ENCODE results near the gene IFRD1.
A peak's percentile ranks its signal among the peaks of the same experiment; 100 is the strongest.

Gene IFRD1

DNA sequence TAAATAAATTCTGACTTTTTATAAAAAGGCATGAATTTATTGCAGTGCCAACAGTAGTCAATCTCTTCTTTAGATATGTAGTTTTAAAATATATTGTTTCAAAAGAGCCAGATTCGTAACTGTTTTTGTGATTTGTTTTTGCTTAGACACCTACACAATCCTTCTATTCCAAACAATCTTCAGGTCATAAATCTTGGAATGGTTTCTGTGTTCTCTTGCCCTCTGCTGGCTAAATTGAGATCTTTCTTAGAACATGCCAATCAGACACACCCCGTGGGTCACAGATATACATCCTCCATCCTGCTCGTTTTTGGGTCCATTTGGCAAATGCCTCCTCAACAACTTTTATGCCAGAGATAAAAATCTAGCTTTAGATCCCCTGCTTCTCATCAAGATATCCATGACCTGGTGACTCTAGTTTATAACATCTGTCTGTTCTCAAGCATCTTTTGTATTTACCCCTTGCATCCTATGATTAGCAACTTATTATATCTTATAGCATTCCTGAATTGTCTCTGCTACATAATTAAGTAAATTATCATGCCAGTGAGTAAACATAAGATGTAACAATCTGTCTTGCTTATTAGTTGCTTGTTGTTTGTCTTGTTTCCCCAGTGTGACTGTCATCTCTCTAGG, 35.3 kb upstream of the IFRD1 start:
- TF ChIP-seq OSR1 (CRISPR knock-in tag; IDR thresholded peaks at IDR 0.05), result no peak
- TF ChIP-seq ISL1 (CRISPR knock-in tag; IDR thresholded peaks at IDR 0.05), result no peak
- TF ChIP-seq ZFP30 (CRISPR knock-in tag; IDR thresholded peaks at IDR 0.05), result no peak
- no peak for TF ChIP-seq ZFP3 (CRISPR knock-in tag; IDR thresholded peaks at IDR 0.05)
- no peak for TF ChIP-seq ZNF70 (CRISPR knock-in tag; IDR thresholded peaks at IDR 0.05)
- no peak for TF ChIP-seq ESRRG (CRISPR knock-in tag; IDR thresholded peaks at IDR 0.05)
- TF ChIP-seq, protein P1, sequence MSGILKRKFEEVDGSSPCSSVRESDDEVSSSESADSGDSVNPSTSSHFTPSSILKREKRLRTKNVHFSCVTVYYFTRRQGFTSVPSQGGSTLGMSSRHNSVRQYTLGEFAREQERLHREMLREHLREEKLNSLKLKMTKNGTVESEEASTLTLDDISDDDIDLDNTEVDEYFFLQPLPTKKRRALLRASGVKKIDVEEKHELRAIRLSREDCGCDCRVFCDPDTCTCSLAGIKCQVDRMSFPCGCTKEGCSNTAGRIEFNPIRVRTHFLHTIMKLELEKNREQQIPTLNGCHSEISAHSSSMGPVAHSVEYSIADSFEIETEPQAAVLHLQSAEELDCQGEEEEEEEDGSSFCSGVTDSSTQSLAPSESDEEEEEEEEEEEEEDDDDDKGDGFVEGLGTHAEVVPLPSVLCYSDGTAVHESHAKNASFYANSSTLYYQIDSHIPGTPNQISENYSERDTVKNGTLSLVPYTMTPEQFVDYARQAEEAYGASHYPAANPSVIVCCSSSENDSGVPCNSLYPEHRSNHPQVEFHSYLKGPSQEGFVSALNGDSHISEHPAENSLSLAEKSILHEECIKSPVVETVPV (CRISPR knock-in tag; IDR thresholded peaks at IDR 0.05), result no peak
- TF ChIP-seq ZNF565 (CRISPR knock-in tag; conservative IDR thresholded peaks at IDR 0.05; ENCODE audit: low read depth), result no peak
- TF ChIP-seq, protein P2, sequence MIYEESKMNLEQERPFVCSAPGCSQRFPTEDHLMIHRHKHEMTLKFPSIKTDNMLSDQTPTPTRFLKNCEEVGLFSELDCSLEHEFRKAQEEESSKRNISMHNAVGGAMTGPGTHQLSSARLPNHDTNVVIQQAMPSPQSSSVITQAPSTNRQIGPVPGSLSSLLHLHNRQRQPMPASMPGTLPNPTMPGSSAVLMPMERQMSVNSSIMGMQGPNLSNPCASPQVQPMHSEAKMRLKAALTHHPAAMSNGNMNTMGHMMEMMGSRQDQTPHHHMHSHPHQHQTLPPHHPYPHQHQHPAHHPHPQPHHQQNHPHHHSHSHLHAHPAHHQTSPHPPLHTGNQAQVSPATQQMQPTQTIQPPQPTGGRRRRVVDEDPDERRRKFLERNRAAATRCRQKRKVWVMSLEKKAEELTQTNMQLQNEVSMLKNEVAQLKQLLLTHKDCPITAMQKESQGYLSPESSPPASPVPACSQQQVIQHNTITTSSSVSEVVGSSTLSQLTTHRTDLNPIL (CRISPR knock-in tag; IDR thresholded peaks at IDR 0.05; ENCODE audit: low read depth), result no peak
- TF ChIP-seq CSDC2 (CRISPR knock-in tag; IDR thresholded peaks at IDR 0.05), result no peak
- no peak for TF ChIP-seq SNAI2 (CRISPR knock-in tag; IDR thresholded peaks at IDR 0.05)
- no peak for TF ChIP-seq ZC3H10 (CRISPR knock-in tag; IDR thresholded peaks at IDR 0.05)
- peak; percentile 82 for ATAC-seq

DNA sequence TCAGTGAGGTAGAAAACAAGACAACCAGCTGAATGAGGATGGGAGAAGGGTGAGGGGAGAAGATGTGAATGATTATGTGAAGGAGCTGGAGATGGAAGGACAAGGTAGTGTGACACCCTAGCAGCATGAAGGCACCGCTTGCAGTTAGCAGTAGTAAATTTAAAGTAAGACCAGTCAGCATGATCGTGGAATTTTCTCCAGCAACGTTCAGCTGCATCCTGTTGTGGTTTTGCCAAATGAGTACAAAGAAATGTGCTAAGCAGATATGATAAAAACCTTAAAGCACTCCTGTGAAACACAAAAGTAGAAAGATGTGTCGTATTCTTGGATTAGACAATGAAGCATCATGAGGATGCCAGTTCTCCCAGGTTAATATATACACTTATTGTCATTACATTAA, 34.1 kb upstream of the IFRD1 start:
- ATAC-seq, result no peak
- TF ChIP-seq PPARA (CRISPR knock-in tag; IDR thresholded peaks at IDR 0.05; ENCODE audit: borderline replicate concordance), result no peak
- no peak for TF ChIP-seq GLIS3 (CRISPR knock-in tag; IDR thresholded peaks at IDR 0.05)
- TF ChIP-seq, protein P2 (CRISPR knock-in tag; IDR thresholded peaks at IDR 0.05; ENCODE audit: low read depth), result no peak
- TF ChIP-seq ZFP3 (CRISPR knock-in tag; IDR thresholded peaks at IDR 0.05), result no peak
- no peak for TF ChIP-seq ZC3H10 (CRISPR knock-in tag; IDR thresholded peaks at IDR 0.05)
- no peak for TF ChIP-seq ESRRG (CRISPR knock-in tag; IDR thresholded peaks at IDR 0.05)
- no peak for TF ChIP-seq RARB (CRISPR knock-in tag; IDR thresholded peaks at IDR 0.05)
- TF ChIP-seq ZNF8 (CRISPR knock-in tag; IDR thresholded peaks at IDR 0.05), result no peak
- no peak for TF ChIP-seq ISL1 (CRISPR knock-in tag; IDR thresholded peaks at IDR 0.05)
- no peak for TF ChIP-seq OSR1 (CRISPR knock-in tag; IDR thresholded peaks at IDR 0.05)
- no peak for TF ChIP-seq ZNF70 (CRISPR knock-in tag; IDR thresholded peaks at IDR 0.05)

DNA sequence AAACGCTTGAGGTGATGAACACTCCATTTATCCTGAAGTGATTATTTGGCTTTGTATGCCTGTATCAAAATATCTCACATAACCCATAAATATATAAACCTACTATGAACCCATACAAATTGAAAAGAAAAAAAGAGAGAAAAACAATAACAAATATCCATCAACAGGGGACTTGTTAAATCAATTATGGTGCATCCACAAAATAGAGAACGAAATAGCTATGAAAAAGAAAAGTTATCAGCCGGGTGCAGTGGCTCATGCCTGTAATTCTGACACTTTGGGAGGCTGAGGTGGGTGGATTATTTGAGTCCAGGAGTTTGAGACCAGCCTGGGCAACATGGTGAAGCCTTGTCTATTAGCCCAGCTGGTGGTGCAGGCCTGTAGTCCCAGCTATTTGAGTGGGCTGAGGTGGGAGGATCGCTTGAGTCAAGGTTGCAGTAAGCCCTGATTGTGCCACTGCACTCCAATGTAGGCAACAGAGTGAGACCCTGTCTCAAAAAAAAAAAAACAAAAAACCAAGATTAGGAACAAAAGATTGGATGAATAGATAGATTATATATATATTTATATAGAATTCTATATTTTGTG, 30.6 kb upstream of the IFRD1 start:
- no peak for ATAC-seq
- no peak for TF ChIP-seq RARB (CRISPR knock-in tag; IDR thresholded peaks at IDR 0.05)
- TF ChIP-seq, protein P1 (CRISPR knock-in tag; IDR thresholded peaks at IDR 0.05), result no peak
- no peak for TF ChIP-seq TCF4 (CRISPR knock-in tag; IDR thresholded peaks at IDR 0.05; ENCODE audit: borderline replicate concordance)
- no peak for TF ChIP-seq ZC3H10 (CRISPR knock-in tag; IDR thresholded peaks at IDR 0.05)
- TF ChIP-seq, protein P3, sequence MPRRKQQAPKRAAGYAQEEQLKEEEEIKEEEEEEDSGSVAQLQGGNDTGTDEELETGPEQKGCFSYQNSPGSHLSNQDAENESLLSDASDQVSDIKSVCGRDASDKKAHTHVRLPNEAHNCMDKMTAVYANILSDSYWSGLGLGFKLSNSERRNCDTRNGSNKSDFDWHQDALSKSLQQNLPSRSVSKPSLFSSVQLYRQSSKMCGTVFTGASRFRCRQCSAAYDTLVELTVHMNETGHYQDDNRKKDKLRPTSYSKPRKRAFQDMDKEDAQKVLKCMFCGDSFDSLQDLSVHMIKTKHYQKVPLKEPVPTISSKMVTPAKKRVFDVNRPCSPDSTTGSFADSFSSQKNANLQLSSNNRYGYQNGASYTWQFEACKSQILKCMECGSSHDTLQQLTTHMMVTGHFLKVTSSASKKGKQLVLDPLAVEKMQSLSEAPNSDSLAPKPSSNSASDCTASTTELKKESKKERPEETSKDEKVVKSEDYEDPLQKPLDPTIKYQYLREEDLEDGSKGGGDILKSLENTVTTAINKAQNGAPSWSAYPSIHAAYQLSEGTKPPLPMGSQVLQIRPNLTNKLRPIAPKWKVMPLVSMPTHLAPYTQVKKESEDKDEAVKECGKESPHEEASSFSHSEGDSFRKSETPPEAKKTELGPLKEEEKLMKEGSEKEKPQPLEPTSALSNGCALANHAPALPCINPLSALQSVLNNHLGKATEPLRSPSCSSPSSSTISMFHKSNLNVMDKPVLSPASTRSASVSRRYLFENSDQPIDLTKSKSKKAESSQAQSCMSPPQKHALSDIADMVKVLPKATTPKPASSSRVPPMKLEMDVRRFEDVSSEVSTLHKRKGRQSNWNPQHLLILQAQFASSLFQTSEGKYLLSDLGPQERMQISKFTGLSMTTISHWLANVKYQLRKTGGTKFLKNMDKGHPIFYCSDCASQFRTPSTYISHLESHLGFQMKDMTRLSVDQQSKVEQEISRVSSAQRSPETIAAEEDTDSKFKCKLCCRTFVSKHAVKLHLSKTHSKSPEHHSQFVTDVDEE (CRISPR knock-in tag; IDR thresholded peaks at IDR 0.05), result no peak
- TF ChIP-seq, protein P4, sequence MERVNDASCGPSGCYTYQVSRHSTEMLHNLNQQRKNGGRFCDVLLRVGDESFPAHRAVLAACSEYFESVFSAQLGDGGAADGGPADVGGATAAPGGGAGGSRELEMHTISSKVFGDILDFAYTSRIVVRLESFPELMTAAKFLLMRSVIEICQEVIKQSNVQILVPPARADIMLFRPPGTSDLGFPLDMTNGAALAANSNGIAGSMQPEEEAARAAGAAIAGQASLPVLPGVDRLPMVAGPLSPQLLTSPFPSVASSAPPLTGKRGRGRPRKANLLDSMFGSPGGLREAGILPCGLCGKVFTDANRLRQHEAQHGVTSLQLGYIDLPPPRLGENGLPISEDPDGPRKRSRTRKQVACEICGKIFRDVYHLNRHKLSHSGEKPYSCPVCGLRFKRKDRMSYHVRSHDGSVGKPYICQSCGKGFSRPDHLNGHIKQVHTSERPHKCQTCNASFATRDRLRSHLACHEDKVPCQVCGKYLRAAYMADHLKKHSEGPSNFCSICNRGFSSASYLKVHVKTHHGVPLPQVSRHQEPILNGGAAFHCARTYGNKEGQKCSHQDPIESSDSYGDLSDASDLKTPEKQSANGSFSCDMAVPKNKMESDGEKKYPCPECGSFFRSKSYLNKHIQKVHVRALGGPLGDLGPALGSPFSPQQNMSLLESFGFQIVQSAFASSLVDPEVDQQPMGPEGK (CRISPR knock-in tag; IDR thresholded peaks at IDR 0.05; ENCODE audit: borderline replicate concordance), result no peak
- no peak for TF ChIP-seq ARNTL (CRISPR knock-in tag; IDR thresholded peaks at IDR 0.05; ENCODE audit: borderline replicate concordance, low read depth)

Data from SK-N-SH treated with all-trans-retinoic acid at 6 μM for 48 hours (cell line).